GM19193 (cell line): ENCODE measurements around the gene GRK6.

Experiments
- POLR2A ChIP-seq: IDR thresholded peaks from 4 replicates; pipeline ENCODE4 v1.6.1; 2011; ENCODE audit not compliant: insufficient read depth, insufficient read length; ENCODE audit errors: extremely low read depth

The GRK6 gene

DNA sequence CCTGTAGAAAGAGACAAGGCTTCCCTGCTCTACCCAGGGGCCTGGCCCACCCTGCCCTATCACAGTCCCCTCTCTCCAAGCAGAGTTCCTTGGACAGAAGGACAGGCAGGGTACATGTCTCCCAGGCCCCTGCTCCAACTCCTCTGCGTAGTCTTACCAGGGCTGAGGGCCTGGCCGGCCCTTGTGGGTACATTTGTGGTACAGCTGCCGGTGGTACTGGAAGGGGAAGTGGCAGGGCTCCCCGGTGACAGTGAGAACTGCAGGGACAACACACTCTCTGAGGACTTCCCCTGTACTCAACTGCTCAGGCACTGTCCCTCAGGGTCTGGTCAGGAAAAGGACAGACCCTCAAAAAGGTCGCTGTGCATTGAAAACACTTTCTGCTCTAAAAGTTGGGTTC, 20.7 kb upstream of the GRK6 start:
- no peak for TF ChIP-seq POLR2A

- TF ChIP-seq POLR2A = no peak
Measured at GRCh38 chr5:177409043-177409801, 17.3 kb upstream of the GRK6 start, which contains the start of gene F12. F12 (minus strand) TSS chr5:177409564; CDS start chr5:177409527, 37 bp downstream.

DNA sequence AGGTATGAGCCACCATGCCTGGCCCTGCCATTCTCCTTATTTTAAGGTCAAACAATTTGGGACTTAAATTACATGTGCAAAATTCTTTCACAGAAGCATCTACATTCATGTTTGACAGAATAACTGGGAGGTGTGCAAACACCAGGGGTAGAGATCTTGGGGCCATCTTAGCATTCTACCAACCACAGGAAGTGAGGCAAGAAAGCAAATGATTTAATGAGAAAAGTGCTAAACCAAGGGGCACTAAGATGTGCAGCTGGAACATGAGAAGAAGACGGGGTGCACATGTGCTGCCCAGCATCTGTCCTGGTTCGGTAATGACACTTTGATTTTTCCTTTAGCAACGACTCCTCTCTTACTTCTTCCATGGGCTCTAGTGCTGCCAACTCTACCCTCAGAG, 15.9 kb upstream of the GRK6 start:
- no peak for TF ChIP-seq POLR2A

- TF ChIP-seq POLR2A = peak; percentile 36
Measured at GRCh38 chr5:177412603-177413233, 13.8 kb upstream of the GRK6 start.

GRCh38 chr5:177414481-177414880, 12.0 kb upstream of the GRK6 start:
- no peak for TF ChIP-seq POLR2A

- TF ChIP-seq POLR2A = no peak
Measured at GRCh38 chr5:177419046-177419445, 7.4 kb upstream of the GRK6 start.

DNA sequence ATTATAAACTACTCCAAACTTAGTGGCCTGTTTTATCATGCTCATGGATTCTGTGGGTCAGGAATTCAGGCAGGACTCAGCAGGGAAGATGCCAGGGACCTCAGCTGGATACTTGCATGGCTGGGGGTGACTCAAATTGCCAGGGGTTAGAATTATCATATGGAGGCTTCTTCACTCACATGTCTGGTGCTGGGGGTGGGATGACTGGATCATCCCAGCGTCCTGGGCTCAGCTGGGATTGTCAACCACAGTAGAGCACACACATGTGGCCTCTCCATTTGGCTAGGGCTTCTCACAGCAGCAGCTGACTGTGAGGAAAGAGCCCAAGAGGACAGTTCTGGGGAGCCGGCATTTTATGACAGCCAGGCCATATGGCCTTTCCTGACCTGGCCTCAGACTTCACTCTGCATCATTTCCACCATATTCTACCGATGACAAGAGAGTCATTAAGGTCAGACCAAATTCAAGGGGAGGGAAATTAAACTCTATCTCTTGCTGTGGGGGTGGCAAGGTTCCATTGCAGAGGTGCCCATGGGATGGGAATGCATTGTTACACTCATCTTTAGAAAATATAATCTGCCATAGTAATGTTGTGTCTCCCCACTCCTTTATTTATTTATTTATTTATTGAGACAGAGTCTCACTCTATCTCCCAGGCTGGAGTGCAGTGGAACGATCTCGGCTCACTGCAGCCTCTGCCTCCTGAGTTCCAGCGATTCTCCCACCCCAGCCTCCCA, 5.2 kb upstream of the GRK6 start:
- TF ChIP-seq POLR2A = no peak

GRCh38 chr5:177423671-177424070, 2.8 kb upstream of the GRK6 start:
- no peak for TF ChIP-seq POLR2A

- TF ChIP-seq POLR2A = no peak
Measured at GRCh38 chr5:177425196-177425800, 1.2 kb upstream of the GRK6 start.

- TF ChIP-seq POLR2A = peak; percentile 95
Measured at GRCh38 chr5:177425801-177426565, 493 bp upstream of the GRK6 start.

DNA sequence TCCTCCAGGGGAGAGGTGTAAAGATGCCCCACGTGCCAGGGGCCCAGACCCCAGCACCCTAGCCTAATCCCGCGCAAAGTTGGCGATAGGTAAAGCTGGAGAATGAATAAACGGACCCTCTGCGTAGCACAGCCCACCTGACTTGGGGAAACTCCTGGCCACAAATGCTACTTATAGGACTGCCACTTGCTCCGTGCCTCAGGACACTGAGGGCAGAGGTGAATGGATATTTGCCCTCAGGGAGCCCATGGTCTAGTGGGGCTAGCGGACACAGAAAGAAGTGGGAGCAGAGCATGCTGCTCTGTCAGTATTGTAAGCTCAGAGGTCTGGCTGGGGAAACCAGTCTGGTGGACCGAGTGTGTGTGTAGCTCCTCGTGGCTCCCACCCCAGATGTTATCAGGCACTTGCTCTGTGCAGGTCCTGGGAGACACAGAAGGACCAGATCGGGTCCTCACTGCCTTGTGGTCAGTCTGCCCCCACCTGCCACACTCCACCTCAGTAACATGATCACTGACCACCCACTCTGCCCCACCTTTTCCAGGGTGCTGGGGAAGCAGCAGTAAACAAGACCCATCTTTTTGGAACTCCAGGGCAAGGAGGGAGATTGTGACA, 841 bp downstream of the GRK6 start:
- TF ChIP-seq POLR2A = peak; percentile 18

GRCh38 chr5:177427919-177428573, 1.6 kb downstream of the GRK6 start:
- TF ChIP-seq POLR2A = peak; percentile 23

DNA sequence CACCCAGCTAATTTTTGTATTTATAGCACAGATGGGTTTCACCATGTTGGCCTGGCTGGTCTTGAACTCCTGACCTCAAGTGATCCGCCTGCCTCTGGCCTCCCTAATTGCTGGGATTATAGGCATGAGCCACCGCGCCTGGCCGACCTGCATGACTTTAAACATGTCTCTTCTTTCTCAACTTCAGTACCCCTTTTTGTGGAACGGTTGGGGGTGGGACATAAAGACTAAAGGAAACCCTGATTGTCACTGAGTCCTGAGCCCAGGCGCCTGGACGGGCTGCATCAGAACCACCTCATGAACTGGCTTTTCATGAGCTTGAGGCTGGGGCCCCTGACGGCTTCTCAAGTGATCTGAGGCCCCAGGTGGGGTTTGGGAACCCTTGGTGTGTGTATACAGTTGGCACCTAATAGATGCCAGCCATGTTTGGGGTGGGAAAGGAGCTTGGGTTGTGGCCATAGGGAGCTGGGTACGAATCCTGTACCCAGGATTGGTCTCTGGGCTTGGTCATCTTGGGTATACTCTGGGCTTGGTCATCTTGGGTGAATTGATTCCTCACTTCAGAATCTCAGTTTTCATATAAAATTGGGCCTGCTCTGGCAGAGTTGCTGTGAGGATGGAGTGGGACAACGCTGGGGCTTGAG, 2.2 kb downstream of the GRK6 start:
- TF ChIP-seq POLR2A = no peak
